GM19035 (cell line): Measurements from ENCODE around the gene SYNE4.
"Not testable (repeated sequence)": the region's sequence is repeated elsewhere in the genome, so short reads cannot be mapped to it uniquely, and the experiment has no call there.

Experiments used
- ATAC-seq: cut with Tn5 transposase; IDR thresholded peaks from one replicate; pipeline ENCODE4 v1.9.1; 2021; ENCODE audit not compliant: unreplicated experiment

Gene SYNE4

GRCh38 chr19:35957411-35957810, 51.2 kb downstream of the SYNE4 start:
- not testable (repeated sequence) for ATAC-seq

GRCh38 chr19:35955881-35956634, 52.6 kb downstream of the SYNE4 start:
- ATAC-seq, result no peak
